ENCODE results near the gene MROH7. TPM values are rescaled to one million over a fixed set of nuclear protein-coding genes. Genes with fewer than 3 reads are reported as not detected.

The MROH7 gene
- total RNA-seq, 1 donor from 2014 or later = 0.19 TPM

GRCh38 chr1:54611621-54612020, 30.0 kb upstream of the MROH7 start:
- TF ChIP-seq CTCF (conservative IDR thresholded peaks at IDR 0.05) = no peak
- Mint-ChIP-seq H3K4me3 (no peak overlapping the region), H3K9me3 (no peaks in the 10 kb centered on the region), H3K27ac (no peak overlapping the region), H3K27me3 (peaks cover 6% of the 10 kb centered on the region), H3K4me1 (ENCODE audit: unreplicated experiment) (peaks cover 18% of the 10 kb centered on the region), H3K36me3 (no peaks in the 10 kb centered on the region)
- no peak for DNase-seq (ENCODE audit: extremely low spot score, unreplicated experiment)

- DNase-seq (ENCODE audit: extremely low spot score, unreplicated experiment) = no peak
- no peaks in the 10 kb centered on the region for H3K9me3 Mint-ChIP-seq
- no peak overlapping the region for H3K4me3 Mint-ChIP-seq
- peaks cover 6% of the 10 kb centered on the region for H3K27me3 Mint-ChIP-seq
- no peak for TF ChIP-seq CTCF (conservative IDR thresholded peaks at IDR 0.05)
- H3K36me3 Mint-ChIP-seq = no peaks in the 10 kb centered on the region
- peaks cover 18% of the 10 kb centered on the region for H3K4me1 Mint-ChIP-seq (ENCODE audit: unreplicated experiment)
- peak overlapping the region; percentile 51 for H3K27ac Mint-ChIP-seq
These were observed 27.6 kb upstream of the MROH7 start for GRCh38 chr1:54614024-54614423.

GRCh38 chr1:54614563-54614962, 27.0 kb upstream of the MROH7 start:
- H3K9me3 Mint-ChIP-seq = no peaks in the 10 kb centered on the region
- H3K27me3 Mint-ChIP-seq = peaks cover 6% of the 10 kb centered on the region
- H3K36me3 Mint-ChIP-seq = no peaks in the 10 kb centered on the region
- no peak for TF ChIP-seq CTCF (conservative IDR thresholded peaks at IDR 0.05)
- no peak overlapping the region for H3K4me3 Mint-ChIP-seq
- peaks cover 19% of the 10 kb centered on the region for H3K4me1 Mint-ChIP-seq (ENCODE audit: unreplicated experiment)
- H3K27ac Mint-ChIP-seq = peak overlapping the region; percentile 51
- DNase-seq (ENCODE audit: extremely low spot score, unreplicated experiment) = no peak

GRCh38 chr1:54615531-54616279, 25.9 kb upstream of the MROH7 start:
- no peak overlapping the region for H3K27ac Mint-ChIP-seq
- H3K4me1 Mint-ChIP-seq (ENCODE audit: unreplicated experiment) = peaks cover 22% of the 10 kb centered on the region
- H3K36me3 Mint-ChIP-seq = no peaks in the 10 kb centered on the region
- no peak for TF ChIP-seq CTCF (conservative IDR thresholded peaks at IDR 0.05)
- DNase-seq (ENCODE audit: extremely low spot score, unreplicated experiment) = no peak
- no peaks in the 10 kb centered on the region for H3K9me3 Mint-ChIP-seq
- no peak overlapping the region for H3K4me3 Mint-ChIP-seq
- H3K27me3 Mint-ChIP-seq = peaks cover 6% of the 10 kb centered on the region

- no peak for DNase-seq (ENCODE audit: extremely low spot score, unreplicated experiment)
- Mint-ChIP-seq H3K27me3 (peaks cover 12% of the 10 kb centered on the region), H3K9me3 (no peaks in the 10 kb centered on the region), H3K4me3 (no peak overlapping the region), H3K27ac (no peak overlapping the region), H3K36me3 (no peaks in the 10 kb centered on the region), H3K4me1 (ENCODE audit: unreplicated experiment) (peaks cover 16% of the 10 kb centered on the region)
- no peak for TF ChIP-seq CTCF (conservative IDR thresholded peaks at IDR 0.05)
These were observed 21.8 kb upstream of the MROH7 start for GRCh38 chr1:54619749-54620148.

Measured in type B pancreatic cell (in vitro differentiated cells).